ENCODE results near the gene HOXA2.

HOXA2 gene

DNA sequence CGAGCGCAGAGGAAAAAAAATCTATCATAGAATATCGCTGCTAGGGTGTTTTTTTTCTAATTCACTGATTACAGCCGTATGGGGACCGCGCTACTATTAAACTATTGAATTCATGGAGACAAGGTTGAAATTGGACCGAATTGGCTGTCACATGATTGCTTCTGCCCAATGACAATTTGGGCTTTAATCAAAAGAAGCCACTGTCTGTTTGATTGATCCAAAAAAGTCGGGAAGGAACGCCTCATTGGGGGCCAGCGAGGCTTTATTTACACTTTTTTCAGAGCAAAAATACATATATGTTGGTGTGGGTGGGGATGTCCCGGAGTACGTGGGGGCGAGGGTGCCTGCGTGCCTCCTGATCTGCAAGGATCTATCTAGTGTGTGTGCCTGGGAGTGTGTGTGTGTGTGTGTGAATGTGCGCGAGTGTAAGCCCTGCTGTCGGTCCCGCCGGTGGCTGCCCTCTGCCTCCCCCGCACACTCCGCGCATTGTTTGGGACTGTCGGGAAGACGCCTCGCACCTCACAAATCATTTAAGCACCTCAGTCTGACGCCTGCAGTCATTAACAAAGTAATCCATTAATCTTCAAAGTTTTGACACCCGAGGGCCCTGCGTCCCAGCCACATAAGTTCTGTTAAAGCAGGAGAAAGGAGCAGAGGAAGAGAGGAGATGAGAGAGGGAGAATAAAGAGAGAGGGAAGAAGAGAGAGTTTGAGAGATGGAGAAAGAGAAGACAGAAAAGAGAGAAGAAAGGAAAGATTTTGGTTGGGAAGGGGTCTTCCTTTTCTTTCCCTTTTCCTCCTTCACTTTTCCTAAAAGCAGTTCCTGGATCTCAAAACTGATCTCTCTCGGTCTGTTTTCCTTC is at the start of gene HOXA2:
HOXA2 (minus strand) TSS at position 103 of the 862 bp plus-strand sequence. CDS start 183 bp downstream, outside the sequence.
- TF ChIP-seq, protein P1, sequence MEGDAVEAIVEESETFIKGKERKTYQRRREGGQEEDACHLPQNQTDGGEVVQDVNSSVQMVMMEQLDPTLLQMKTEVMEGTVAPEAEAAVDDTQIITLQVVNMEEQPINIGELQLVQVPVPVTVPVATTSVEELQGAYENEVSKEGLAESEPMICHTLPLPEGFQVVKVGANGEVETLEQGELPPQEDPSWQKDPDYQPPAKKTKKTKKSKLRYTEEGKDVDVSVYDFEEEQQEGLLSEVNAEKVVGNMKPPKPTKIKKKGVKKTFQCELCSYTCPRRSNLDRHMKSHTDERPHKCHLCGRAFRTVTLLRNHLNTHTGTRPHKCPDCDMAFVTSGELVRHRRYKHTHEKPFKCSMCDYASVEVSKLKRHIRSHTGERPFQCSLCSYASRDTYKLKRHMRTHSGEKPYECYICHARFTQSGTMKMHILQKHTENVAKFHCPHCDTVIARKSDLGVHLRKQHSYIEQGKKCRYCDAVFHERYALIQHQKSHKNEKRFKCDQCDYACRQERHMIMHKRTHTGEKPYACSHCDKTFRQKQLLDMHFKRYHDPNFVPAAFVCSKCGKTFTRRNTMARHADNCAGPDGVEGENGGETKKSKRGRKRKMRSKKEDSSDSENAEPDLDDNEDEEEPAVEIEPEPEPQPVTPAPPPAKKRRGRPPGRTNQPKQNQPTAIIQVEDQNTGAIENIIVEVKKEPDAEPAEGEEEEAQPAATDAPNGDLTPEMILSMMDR (IDR thresholded peaks at IDR 0.05; ENCODE audit: insufficient read depth, low read depth, low read length, missing control alignments): no peak
- no peak for DNase-seq (ENCODE audit: low read depth)
- no peak within 1 kb of the TSS for H3K4me3 ChIP-seq (ENCODE audit: low read depth, low read length)

DNA sequence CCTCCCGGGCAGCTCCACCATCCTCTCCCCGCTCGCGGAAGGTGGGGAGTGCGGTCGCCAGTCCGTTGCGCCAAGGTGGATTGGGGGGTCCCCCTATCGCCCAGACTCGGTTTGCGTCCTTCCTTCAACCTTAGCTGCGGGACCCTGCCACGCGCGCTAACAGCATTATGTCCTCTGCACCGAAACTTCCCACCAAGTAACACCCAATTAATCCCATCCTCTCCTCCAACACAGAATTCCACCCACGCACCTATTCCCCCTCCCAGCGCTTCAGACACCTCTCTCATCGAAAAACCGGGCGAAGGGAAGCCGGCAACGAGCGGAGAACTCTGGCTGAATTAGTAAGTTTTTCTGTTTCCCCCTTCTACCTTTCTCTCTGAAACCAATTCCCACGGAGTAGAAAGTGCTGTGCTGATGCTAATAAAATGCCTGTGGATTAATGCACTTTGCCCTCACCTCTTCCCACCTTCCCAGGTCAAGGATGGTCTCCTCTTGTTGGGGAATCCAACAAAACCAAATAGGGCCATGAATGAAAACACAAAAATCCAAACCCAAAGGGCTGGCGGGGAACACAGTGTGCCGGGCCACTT is 49.0 kb upstream of the HOXA2 start:
- H3K4me3 ChIP-seq (ENCODE audit: low read depth, low read length): peak overlapping the region; percentile 28
- TF ChIP-seq, protein P1 (IDR thresholded peaks at IDR 0.05; ENCODE audit: insufficient read depth, low read depth, low read length, missing control alignments): no peak
- no peak for DNase-seq (ENCODE audit: low read depth)

DNA sequence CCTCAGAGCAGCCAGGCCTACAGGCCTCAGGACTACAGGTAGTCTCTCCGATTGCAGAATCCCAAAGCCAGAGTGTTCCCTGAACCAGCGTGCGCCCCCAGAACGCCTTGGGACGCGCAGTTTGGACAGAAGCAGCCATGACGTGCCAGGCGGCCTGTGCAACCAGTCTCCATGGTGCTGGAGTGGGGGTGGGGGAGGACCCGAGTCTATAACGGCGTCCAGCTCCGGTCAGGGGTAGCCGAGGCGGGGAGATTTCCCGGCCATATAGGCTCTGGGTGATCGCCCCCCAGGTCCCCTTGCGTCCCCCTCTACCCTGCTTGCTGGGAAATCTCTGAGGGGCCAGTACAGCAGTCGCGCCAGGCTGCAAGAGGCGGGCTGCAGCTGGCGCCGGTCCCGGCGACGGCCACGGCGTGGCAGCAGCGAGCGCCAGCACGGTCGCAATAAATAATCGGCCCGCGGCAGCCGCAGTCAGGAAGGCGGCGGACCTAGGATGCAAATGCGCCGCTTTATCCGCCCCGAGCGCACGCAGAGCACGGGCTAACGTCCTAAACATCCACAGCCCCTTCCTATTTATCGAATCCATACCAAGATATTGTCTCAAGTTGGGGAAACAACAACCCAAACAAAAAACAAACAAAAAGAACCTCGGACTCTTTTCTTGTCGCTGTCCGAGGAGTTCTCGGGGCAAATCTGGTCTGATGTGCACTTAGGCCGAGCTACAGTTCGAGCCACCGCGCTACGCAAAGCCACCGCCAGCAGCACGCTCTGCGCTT is 48.3 kb upstream of the HOXA2 start:
- DNase-seq (ENCODE audit: low read depth): peak; percentile 73
- TF ChIP-seq, protein P1 (IDR thresholded peaks at IDR 0.05; ENCODE audit: insufficient read depth, low read depth, low read length, missing control alignments): peak; percentile 84
- peak overlapping the region; percentile 28 for H3K4me3 ChIP-seq (ENCODE audit: low read depth, low read length)

DNA sequence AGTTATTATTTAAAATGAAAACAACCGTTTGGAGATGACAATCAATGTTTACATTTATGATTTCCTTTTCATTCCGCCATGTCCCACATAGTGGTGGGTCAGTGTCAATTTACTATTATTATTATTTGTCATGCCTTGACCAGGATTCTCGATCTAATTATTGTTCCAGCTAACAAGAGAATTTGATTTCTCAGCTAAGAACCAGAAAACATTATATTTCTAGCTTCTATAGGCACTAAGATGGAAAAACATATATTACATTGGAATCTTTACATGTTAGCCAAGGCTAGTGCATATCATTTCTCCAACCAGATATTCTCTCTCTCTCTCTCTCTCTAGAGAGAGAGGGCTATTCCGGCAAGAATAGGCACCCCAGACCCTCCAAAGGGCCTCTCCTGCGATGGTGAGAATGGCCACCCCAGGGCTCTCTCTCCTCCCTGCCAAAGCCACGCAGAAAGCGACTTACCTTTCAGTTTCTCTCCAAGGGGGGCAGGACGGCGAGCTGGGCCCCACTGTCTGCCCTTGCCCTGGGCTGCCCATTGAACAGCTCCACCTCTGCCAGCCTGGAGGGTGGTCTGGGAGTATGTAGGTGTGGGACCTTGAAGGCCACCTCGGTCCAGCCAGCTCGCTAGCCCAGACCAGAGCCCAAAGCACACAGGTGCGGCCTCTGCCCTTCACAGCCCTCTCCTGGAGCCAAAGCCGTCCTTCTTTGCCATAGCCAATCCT is 47.5 kb upstream of the HOXA2 start:
- DNase-seq (ENCODE audit: low read depth): no peak
- no peak overlapping the region; the same call in 1 of the 2 replicates for H3K4me3 ChIP-seq (ENCODE audit: low read depth, low read length)
- TF ChIP-seq, protein P1 (IDR thresholded peaks at IDR 0.05; ENCODE audit: insufficient read depth, low read depth, low read length, missing control alignments): no peak

DNA sequence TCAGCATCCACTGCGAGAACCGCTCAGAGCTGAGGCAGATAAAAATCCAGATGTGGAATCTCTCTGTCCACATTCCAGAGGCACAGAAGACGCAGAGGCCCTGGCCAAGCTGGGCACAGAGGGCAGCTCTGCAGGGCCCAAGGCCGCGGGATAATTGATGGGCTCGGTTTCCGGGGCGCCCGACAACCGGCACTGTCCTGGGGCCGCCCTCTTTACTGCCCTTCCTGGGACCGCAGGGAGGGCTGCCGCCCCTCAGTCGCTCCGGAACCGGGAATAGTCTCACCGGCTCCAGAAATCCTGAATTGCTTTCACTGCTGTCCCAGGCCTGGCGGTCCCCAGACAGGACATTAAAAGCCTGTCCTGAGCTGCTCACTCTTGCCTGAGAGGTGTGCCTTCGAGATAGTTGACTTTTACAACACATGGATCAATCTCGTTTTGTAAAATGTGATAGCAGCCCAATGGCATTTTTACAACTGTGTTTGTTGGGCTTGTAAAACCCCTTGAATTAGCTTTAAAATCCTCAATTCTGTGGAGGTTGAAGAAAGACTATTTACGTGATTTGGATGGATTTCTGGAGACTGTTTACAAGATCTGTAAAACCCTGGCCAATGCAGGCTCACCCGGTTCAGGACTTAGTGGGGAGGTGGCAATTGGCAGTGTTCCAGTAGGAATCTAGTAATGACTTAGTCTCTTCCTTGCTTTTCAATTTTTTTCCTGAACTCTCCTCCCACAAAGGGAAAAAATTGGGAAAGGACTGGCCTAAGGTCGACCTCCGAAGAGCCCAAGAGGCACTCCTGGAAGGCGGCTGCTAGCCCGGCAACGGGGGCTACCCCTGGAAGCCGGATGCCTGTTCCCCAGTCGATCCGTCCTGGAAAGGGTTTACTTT is 46.5 kb upstream of the HOXA2 start:
- DNase-seq (ENCODE audit: low read depth): no peak
- TF ChIP-seq, protein P1 (IDR thresholded peaks at IDR 0.05; ENCODE audit: insufficient read depth, low read depth, low read length, missing control alignments): no peak
- H3K4me3 ChIP-seq (ENCODE audit: low read depth, low read length): no peak overlapping the region

Measured in GM12865 (cell line).